Hindlimb muscle (tissue), 1 donor: Measurements from ENCODE around the gene MISP3. TPM values are rescaled to one million over a fixed set of nuclear protein-coding genes. Genes with fewer than 3 reads are reported as not detected.

Experiments used
- DNase-seq: peaks from one replicate; pipeline ENCODE4 v3.0.0-alpha.2; 2013
- polyA plus RNA-seq: library from polyadenylated mRNA; unstranded; fragments of 120-200 nt; gene quantifications from one replicate; pipeline ENCODE4 v1.2.1, GENCODE V29; 2013; ENCODE audit not compliant: insufficient read length

The MISP3 gene
- polyA plus RNA-seq, 1 donor, result 0.49 TPM

- DNase-seq, result peak; percentile 100
These were observed 8.6 kb downstream of the MISP3 start for GRCh38 chr19:14080887-14081796.

- no peak for DNase-seq
These were observed 9.4 kb downstream of the MISP3 start for GRCh38 chr19:14081797-14082674.

- DNase-seq, result no peak
These were observed 10.0 kb downstream of the MISP3 start for GRCh38 chr19:14082675-14082960.

- no peak for DNase-seq
These were observed 12.9 kb downstream of the MISP3 start, which contains the start of gene C19orf67 for GRCh38 chr19:14085309-14085995. Gene C19orf67 (minus strand): TSS chr19:14085783. CDS start chr19:14085627, 156 bp downstream.

GRCh38 chr19:14086098-14086497 lies 13.5 kb downstream of the MISP3 start:
- DNase-seq, result no peak

- DNase-seq, result no peak
These were observed 16.2 kb downstream of the MISP3 start for GRCh38 chr19:14088634-14089411.

- DNase-seq, result no peak
These were observed 16.8 kb downstream of the MISP3 start for GRCh38 chr19:14089412-14089661.

- no peak for DNase-seq
These were observed 17.3 kb downstream of the MISP3 start for GRCh38 chr19:14089662-14090508.

GRCh38 chr19:14090509-14091080 lies 18.0 kb downstream of the MISP3 start, which contains the start of gene SAMD1:
Gene SAMD1 (minus strand): TSS chr19:14090751.
- peak; percentile 94 for DNase-seq

- no peak for DNase-seq
These were observed 18.7 kb downstream of the MISP3 start for GRCh38 chr19:14091081-14091812.

- no peak for DNase-seq
These were observed 19.4 kb downstream of the MISP3 start for GRCh38 chr19:14091813-14092462.

GRCh38 chr19:14093117-14093823 lies 20.7 kb downstream of the MISP3 start:
- DNase-seq, result no peak

- DNase-seq, result no peak
These were observed 22.3 kb downstream of the MISP3 start for GRCh38 chr19:14094854-14095253.

- DNase-seq, result no peak
These were observed 23.8 kb downstream of the MISP3 start for GRCh38 chr19:14096272-14096992.

GRCh38 chr19:14097532-14098151 lies 25.1 kb downstream of the MISP3 start:
- DNase-seq, result no peak

GRCh38 chr19:14101003-14101545 lies 28.5 kb downstream of the MISP3 start:
- DNase-seq, result no peak

- no peak for DNase-seq
These were observed 29.6 kb downstream of the MISP3 start for GRCh38 chr19:14102102-14102696.
